Sigmoid colon (tissue), 7 donors: ENCODE measurements around the gene ZG16. TPM values are rescaled to one million over a fixed set of nuclear protein-coding genes. Genes with fewer than 3 reads are reported as not detected.
"Not testable (repeated sequence)": the region's sequence is repeated elsewhere in the genome, so short reads cannot be mapped to it uniquely, and the experiment has no call there.

Experiments
- DNase-seq: peaks from one replicate; pipeline ENCODE4 v3.0.0-alpha.2; 2019
- H3K27ac ChIP-seq, 4 donors: fragments of 200-600 bp; sonication (generic); one replicate each; pipeline ENCODE4 v1.5.1; 2016 to 2019; ENCODE audit warnings: mild to moderate bottlenecking in 1 of 4
- H3K27me3 ChIP-seq, 3 donors: fragments of 200-600 bp; sonication (generic); one replicate each; pipeline ENCODE4 v1.5.1; 2019; ENCODE audit warnings: mild to moderate bottlenecking in 1 of 3
- H3K36me3 ChIP-seq, 4 donors: fragments of 200-600 bp; sonication (generic); one replicate each; pipeline ENCODE4 v1.5.1; 2016 to 2019
- H3K4me1 ChIP-seq, 4 donors: fragments of 200-600 bp; sonication (generic); one replicate each; pipeline ENCODE4 v1.5.1; 2017 to 2019
- H3K4me3 ChIP-seq, 4 donors: fragments of 200-600 bp; sonication (generic); one replicate each; pipeline ENCODE4 v1.5.1; 2017 to 2019; ENCODE audit warnings: mild to moderate bottlenecking in 2 of 4, moderate library complexity in 1 of 4
- H3K9me3 ChIP-seq, 4 donors: fragments of 200-600 bp in 3 of 4; sonication (generic) in 3 of 4; one replicate each; pipeline versions ENCODE4 v1.5.1 to v1.6.1; 2013 to 2019
- CTCF ChIP-seq, 4 experiments: fragments of 450-650 bp in 3 of 4; fragments of 200-600 bp in 1 of 4; IDR thresholded peaks; one replicate each; pipeline ENCODE4 v1.5.1; 2016 to 2019; ENCODE audit warnings: antibody characterized with exemption in 4 of 4, mild to moderate bottlenecking in 3 of 4, moderate library complexity in 2 of 4
- EP300 ChIP-seq, 4 donors: sonication (generic); formaldehyde crosslinking; IDR thresholded peaks; one replicate each; pipeline ENCODE4 v1.6.1; 2017; ENCODE audit warnings: antibody characterized with exemption in 4 of 4
- POLR2A ChIP-seq, 2 donors: fragments of 450-650 bp; IDR thresholded peaks; one replicate each; pipeline ENCODE4 v1.6.1; 2016; ENCODE audit warnings: antibody characterized with exemption in 2 of 2, mild to moderate bottlenecking in 2 of 2, moderate library complexity in 2 of 2
- POLR2AphosphoS5 ChIP-seq, 4 donors: sonication (generic); formaldehyde crosslinking; IDR thresholded peaks; one replicate each; pipeline ENCODE4 v1.6.1; 2017; ENCODE audit warnings: antibody characterized with exemption in 4 of 4
- WGBS, 2 donors: extraction: QIAGEN DNeasy Blood & Tissue Kit; methylation state at CpG; one replicate each; pipeline ENCODE4 v1.1.7; 2013; 5-methylcytosine and 5-hydroxymethylcytosine counted together
- intact Hi-C: fragments of 100-400 bp; cut with DNase I; formaldehyde crosslinking; loops from one replicate; pipeline ENCODE4 v1.15.1; 2023
- polyA plus RNA-seq, 3 donors: library from polyadenylated mRNA; stranded (reverse); fragments of 200-250 nt; gene quantifications; one replicate each; pipeline ENCODE4 v1.2.3, GENCODE V29; 2013
- total RNA-seq, 4 donors: library from RNA; depleted of rRNA; stranded (reverse); fragments of >200 nt; gene quantifications; one replicate each; pipeline ENCODE4 v1.1.0, GENCODE V29; 2016
- donor health status: healthy with polysubstance abuse.
- donor health status: Bipolar disorder and iron deficiency.
- donor health status: healthy.

The ZG16 gene
- total and polyA plus RNA-seq, 7 donors = 1.4 to 1,249 (median 503) TPM; not detected in 3

GRCh38 chr16:29736112-29736511, 41.9 kb upstream of the ZG16 start:
- 76 to 77% methylated on average over 5 of the region's 5 CpGs for WGBS, 2 donors
- DNase-seq = no peak
- H3K36me3 ChIP-seq = no peaks in the 10 kb centered on the region
- no peak overlapping the region for H3K4me3 ChIP-seq
- intact Hi-C loops = loop anchor here (10.0 kb wide), 1 partner anchor 51 kb away; no protein-coding TSS in a partner anchor
- H3K9me3 ChIP-seq = no peaks in the 10 kb centered on the region
- no peak overlapping the region for H3K27ac ChIP-seq
- no peak for TF ChIP-seq EP300 (IDR thresholded peaks at IDR 0.05)
- TF ChIP-seq POLR2A (IDR thresholded peaks at IDR 0.05) = no peak
- no peak for TF ChIP-seq CTCF (IDR thresholded peaks at IDR 0.05)
- no peak for TF ChIP-seq POLR2AphosphoS5 (IDR thresholded peaks at IDR 0.05)
- H3K4me1 ChIP-seq = no peaks in the 10 kb centered on the region
- H3K27me3 ChIP-seq = peaks cover 0 to 19% (median 0%) of the 10 kb centered on the region in 3 donors

- Histone ChIP-seq H3K27ac (no peak overlapping the region), H3K4me1 (no peaks in the 10 kb centered on the region), H3K27me3 (peaks cover 0 to 19% (median 0%) of the 10 kb centered on the region in 3 donors), H3K36me3 (no peaks in the 10 kb centered on the region), H3K9me3 (no peaks in the 10 kb centered on the region), H3K4me3 (no peak overlapping the region)
- intact Hi-C loops = loop anchor here (10.0 kb wide), 1 partner anchor 52 kb away; no protein-coding TSS in a partner anchor
- WGBS, 2 donors = 29 to 73% methylated on average over 6 of the region's 6 CpGs
- DNase-seq = no peak
- peak in 1 of 2 donors; percentile 12 for TF ChIP-seq POLR2A (IDR thresholded peaks at IDR 0.05)
- TF ChIP-seq POLR2AphosphoS5 (IDR thresholded peaks at IDR 0.05) = peak in 1 of 4 donors; percentile 7
- no peak for TF ChIP-seq EP300 (IDR thresholded peaks at IDR 0.05)
- TF ChIP-seq CTCF (IDR thresholded peaks at IDR 0.05) = no peak
These were observed 41.3 kb upstream of the ZG16 start for GRCh38 chr16:29736764-29737163.

- no peak for DNase-seq
- H3K9me3 ChIP-seq = no peaks in the 10 kb centered on the region
- no peaks in the 10 kb centered on the region for H3K36me3 ChIP-seq
- H3K27me3 ChIP-seq = peaks cover 0 to 23% (median 0%) of the 10 kb centered on the region in 3 donors
- 53 to 63% methylated on average over 5 of the region's 5 CpGs for WGBS, 2 donors
- no peak overlapping the region for H3K4me3 ChIP-seq
- TF ChIP-seq POLR2A (IDR thresholded peaks at IDR 0.05) = no peak
- TF ChIP-seq EP300 (IDR thresholded peaks at IDR 0.05) = no peak
- no peak for TF ChIP-seq CTCF (IDR thresholded peaks at IDR 0.05)
- no peak for TF ChIP-seq POLR2AphosphoS5 (IDR thresholded peaks at IDR 0.05)
- no peaks in the 10 kb centered on the region for H3K4me1 ChIP-seq
- intact Hi-C loops = loop anchor here (10.0 kb wide), 1 partner anchor 53 kb away; no protein-coding TSS in a partner anchor
- H3K27ac ChIP-seq = no peak overlapping the region
These were observed 40.3 kb upstream of the ZG16 start for GRCh38 chr16:29737713-29738112.

- peaks cover 0 to 23% (median 0%) of the 10 kb centered on the region in 3 donors for H3K27me3 ChIP-seq
- H3K36me3 ChIP-seq = no peaks in the 10 kb centered on the region
- H3K27ac ChIP-seq = no peak overlapping the region
- no peak overlapping the region for H3K4me3 ChIP-seq
- intact Hi-C loops = loop anchor here (10.0 kb wide), 1 partner anchor 54 kb away; no protein-coding TSS in a partner anchor
- TF ChIP-seq POLR2AphosphoS5 (IDR thresholded peaks at IDR 0.05) (no peak), POLR2A (IDR thresholded peaks at IDR 0.05) (no peak), CTCF (IDR thresholded peaks at IDR 0.05) (no peak), EP300 (IDR thresholded peaks at IDR 0.05) (no peak)
- WGBS, 2 donors = 12 to 28% methylated on average over 2 of the region's 2 CpGs
- no peak for DNase-seq
- H3K4me1 ChIP-seq = no peaks in the 10 kb centered on the region
- no peaks in the 10 kb centered on the region for H3K9me3 ChIP-seq
These were observed 39.5 kb upstream of the ZG16 start for GRCh38 chr16:29738514-29738913.

GRCh38 chr16:29739927-29740629, 38.0 kb upstream of the ZG16 start:
- not testable (repeated sequence) for H3K36me3 ChIP-seq, H3K27ac ChIP-seq, DNase-seq, H3K4me3 ChIP-seq, H3K4me1 ChIP-seq, H3K9me3 ChIP-seq
- intact Hi-C loops = loop anchor here (10.0 kb wide), 1 partner anchor 55 kb away; no protein-coding TSS in a partner anchor
- 33 to 77% methylated on average over 6 of the region's 6 CpGs for WGBS, 2 donors
- peaks cover 0 to 12% (median 0%) of the 10 kb centered on the region in 3 donors for H3K27me3 ChIP-seq

- 11 to 37% methylated on average over 11 of the region's 11 CpGs for WGBS, 2 donors
- intact Hi-C loops, H3K4me1 ChIP-seq, H3K36me3 ChIP-seq, H3K27ac ChIP-seq, H3K9me3 ChIP-seq, H3K4me3 ChIP-seq, DNase-seq, H3K27me3 ChIP-seq: not testable (repeated sequence)
These were observed 37.4 kb upstream of the ZG16 start for GRCh38 chr16:29740630-29741015.
